GM04503 (cell line): ENCODE data around the gene HMX2.

Source experiments
- DNase-seq: peaks from one replicate; pipeline ENCODE4 v3.0.0-alpha.2; 2012; ENCODE audit warnings: low read depth

The HMX2 gene

GRCh38 chr10:123147635-123148413 lies at the start of gene HMX2:
Gene HMX2 (plus strand): TSS chr10:123148136. CDS start chr10:123148379, 243 bp downstream.
- no peak for DNase-seq

GRCh38 chr10:123100030-123100762 lies 47.7 kb upstream of the HMX2 start:
- DNase-seq = no peak

DNA sequence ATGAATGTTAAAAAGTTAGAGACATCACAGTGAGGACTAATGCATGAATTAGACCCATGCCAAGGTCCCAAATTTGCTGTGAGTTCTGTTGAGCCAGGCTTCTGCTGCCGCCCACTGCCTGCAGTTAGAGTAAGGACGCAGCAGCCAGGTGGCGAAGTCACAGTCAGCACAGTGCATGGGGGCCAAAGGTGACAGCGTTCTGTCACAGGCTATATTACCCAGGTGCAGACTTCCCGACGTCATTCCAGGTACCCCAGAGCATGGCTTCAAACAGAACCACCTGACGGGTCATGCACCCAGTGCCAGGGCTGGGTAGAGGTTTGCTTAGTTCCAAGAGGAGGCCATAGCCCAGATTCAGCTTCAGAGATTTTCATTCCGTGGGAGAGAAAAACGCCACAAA lies 46.1 kb upstream of the HMX2 start:
- no peak for DNase-seq

DNA sequence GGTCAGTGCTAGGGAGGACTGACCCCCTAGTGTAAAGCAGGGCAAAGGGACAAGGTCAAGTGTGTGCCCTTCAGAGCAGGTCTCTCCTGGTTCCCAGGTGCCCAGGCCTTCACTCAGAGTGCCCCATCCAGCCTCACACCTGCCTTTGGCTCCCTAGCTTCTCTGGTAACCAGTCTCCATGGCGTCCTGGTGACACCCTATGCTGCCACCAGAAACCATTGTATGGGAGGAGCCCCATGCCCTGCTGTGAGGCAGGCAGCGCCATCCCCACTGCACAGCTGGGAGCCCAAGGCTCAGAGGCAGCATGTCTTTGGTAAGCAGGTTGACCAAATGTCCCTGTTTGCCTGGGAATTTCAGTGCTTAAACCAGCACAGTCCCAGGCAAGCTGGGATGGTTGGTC lies 45.3 kb upstream of the HMX2 start:
- no peak for DNase-seq

GRCh38 chr10:123103944-123104343 lies 44.0 kb upstream of the HMX2 start:
- no peak for DNase-seq

DNA sequence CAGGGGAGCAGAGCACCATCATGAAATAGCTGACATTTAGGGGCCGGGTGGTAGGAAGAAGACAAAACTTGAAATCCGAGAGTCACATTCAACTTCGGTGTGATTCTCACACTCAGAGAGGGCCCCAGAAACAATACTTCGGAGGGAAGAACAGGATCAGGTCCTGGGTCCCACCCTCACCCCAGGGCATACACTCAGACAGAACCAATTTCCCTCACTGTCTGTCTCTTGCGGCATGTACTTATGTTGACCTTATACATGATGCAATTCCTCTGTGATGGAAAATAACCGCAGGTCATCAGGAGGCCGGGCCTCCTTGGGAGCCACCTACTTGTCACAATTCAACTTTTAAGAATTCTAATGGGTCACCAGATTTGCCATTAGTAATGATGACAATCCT lies 38.5 kb upstream of the HMX2 start:
- no peak for DNase-seq

DNA sequence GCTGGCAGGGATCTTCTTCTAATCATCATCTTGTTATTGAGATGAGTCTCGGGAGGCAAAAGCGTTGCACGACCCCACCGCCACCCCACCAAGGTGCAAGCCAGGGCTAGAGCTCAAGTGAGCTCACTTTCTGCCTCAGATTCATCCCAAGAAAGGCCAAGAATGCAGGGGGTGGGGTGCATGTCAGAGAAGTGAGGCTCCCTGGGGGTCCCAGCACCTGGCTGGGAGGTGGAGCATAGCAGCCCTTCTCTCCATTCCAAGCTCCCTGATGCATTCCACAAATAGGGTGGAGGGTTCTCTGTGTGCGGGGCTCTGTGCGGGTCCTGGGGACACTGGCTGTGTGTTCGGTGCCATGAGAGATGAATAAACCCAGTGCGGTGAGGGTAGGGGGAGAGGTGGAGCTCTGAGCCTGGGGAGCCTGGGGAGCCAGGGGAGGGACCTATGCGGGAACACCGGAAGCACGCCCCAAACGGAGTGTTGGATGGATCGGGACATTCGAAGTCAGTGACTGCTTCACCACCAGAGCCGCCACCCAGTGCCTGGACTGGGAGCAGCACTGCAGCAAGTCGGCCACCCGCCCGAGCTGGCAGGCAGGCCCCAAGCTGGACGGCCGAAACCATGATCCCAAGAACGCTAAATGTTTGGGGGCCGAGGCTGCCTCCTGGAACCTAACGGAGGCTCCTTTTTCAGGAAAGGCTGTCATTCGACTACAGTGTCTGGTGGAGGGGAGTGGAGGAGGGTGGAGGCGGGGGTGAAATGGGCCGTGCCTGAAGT lies 30.1 kb upstream of the HMX2 start:
- DNase-seq = no peak

- DNase-seq = no peak
These were observed 28.9 kb upstream of the HMX2 start for GRCh38 chr10:123119081-123119480.

- no peak for DNase-seq
These were observed 21.7 kb upstream of the HMX2 start for GRCh38 chr10:123126246-123126645.

DNA sequence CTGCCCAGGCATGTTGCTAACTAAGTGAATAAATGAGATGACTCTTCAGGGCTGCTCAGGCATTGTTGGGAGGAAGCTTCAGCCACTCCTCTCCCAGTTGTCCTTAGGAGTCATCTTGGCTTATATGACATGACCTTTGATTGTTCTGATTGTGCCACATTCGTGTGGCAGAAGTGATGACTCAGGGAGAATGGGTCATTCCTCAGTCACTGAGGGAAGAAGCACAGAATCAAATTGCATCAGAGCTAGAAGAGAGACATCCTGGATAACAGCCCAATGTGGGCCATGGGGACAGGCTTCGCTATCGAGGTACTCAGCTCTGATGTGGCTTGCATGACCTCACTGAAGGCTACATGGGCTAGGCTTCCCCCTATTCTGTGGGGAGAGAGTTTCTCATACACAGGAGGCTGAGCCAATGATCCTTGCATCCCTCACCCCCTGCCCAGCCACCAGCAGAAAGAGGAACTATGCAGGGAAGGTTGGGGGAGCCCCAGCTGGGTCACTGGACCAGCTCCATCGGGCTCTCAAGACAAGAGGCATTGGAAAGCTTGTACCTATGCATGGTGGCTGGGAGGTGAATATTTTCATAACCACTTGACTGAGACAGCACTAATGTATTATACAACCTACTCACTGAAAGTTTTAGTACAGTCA lies 18.2 kb upstream of the HMX2 start:
- no peak for DNase-seq

GRCh38 chr10:123132576-123133477 lies 15.1 kb upstream of the HMX2 start:
- DNase-seq = no peak

DNA sequence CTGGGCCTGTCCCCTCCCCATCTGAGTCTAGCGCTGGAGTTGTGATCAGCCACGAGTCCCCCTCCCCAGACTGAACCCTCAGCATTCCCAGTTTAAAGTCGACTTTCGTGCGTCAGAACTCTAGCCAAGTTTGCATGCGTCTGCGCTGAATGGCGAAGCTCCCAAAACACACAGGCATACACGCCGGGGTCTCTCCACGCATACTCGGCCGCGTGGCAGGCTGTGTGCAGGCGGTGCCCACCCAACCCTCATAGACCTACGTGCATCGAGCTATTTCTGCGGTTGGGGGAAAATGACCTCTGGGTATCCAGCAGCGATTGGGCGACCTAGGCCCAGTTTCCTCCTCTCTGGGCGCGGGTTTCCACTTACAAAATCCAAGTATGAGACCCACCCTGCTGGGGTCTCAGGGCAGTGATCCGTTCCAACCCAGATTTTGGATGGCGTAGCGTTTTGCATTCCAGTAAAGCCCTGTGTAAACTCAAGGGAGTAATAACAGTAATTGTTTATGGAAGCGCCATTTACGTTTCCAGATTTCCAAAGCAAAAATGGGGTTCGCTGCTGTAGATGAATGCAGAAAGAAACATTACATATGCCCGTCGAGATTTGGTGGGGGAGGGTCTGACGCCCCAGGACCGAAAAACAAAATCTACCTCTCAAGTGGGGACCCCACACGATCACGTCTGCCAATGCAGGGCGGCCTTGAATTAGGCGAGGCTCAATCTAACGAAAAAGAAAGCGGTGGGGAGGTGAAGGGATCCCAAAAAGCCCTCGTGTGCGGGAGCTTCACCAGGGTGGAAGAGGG lies 14.2 kb upstream of the HMX2 start:
- DNase-seq = no peak

DNA sequence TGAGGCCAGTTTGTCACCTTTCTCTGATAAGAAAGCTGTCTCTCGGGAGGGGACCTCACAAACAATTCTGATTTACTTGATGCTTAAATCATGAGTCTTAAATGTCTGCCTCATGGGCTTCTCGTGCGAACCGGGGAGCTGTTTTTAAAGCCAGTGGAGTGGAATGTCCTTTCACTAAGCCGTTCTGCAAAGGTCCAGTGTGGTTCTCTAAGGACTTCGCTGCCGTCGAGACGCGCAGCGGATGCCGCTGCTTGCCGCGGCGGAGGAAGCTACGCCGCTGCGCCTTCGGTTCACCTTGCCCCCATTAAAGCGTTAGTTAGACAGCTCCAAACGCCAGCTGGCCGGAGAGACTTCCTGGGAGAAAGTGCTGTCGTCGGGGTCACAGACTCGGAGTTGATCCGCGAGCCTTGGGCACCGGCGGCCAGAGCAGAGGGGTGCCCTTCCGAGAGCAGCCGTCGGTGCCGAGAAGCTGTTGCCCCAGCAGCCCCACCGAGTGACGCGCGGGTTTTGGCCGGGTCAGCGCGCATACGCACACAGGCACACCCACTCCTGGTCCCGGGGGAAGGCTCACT lies 13.5 kb upstream of the HMX2 start:
- DNase-seq = no peak

GRCh38 chr10:123134915-123135414 lies 13.0 kb upstream of the HMX2 start:
- no peak for DNase-seq

- no peak for DNase-seq
These were observed 12.4 kb upstream of the HMX2 start, which contains the start of gene HMX3 for GRCh38 chr10:123135415-123136141. Gene HMX3 (plus strand): TSS chr10:123135970. CDS start chr10:123136051, 81 bp downstream.

GRCh38 chr10:123136221-123136805 lies 11.6 kb upstream of the HMX2 start:
- no peak for DNase-seq

GRCh38 chr10:123136806-123137642 lies 10.9 kb upstream of the HMX2 start:
- DNase-seq = no peak

- no peak for DNase-seq
These were observed 8.8 kb upstream of the HMX2 start for GRCh38 chr10:123139165-123139520.
